Epithelial cell of prostate (primary cell): ENCODE results near the gene CAT.
"Not testable (repeated sequence)": the region's sequence is repeated elsewhere in the genome, so short reads cannot be mapped to it uniquely, and the experiment has no call there.

Experiments
- DNase-seq: peaks from one replicate; pipeline ENCODE4 v3.0.0-alpha.2; 2011; ENCODE audit warnings: low read depth, low spot score
- H3K27ac ChIP-seq: fragments of 450-650 bp; 2 replicates; pipeline ENCODE4 v1.5.1; 2017; ENCODE audit warnings: mild to moderate bottlenecking

Gene CAT

DNA sequence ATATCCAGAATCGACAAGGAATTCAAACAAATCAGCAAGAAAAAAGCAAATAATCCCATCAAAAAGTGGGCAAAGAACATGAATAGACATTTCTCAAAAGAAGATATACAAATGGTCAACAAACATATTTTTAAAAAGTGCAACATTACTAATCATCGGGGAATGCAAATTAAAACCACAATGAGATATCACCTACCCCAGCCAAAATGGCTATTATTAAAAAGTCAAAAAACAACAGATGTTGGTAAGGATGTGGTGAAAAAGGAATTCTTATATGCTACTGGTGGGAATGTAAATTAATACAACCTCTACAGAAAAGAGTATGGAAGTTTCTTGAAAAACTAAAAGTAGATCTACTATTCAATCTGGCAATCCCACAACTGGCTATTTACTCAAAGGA is 13.9 kb upstream of the CAT start:
- H3K27ac ChIP-seq, DNase-seq: not testable (repeated sequence)

DNA sequence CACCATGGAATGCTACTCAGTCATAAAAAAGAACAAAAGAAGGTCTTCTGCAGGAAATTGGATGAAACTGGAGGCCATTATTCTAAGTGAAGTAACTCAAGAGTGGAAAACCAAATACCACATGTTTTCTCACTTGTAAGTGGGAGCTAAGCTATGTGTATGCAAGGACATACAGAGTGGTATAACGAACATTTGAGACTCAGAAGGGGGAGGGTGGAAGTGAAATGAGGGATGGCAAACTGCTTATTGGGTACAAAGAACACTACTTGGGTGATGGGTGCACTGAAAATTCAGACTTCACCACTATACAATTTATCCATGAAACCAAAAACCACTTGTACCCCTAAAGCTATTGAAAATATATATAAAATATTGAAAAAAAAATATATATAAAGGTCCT is 13.4 kb upstream of the CAT start:
- DNase-seq: no peak
- peak overlapping the region; percentile 64 for H3K27ac ChIP-seq

DNA sequence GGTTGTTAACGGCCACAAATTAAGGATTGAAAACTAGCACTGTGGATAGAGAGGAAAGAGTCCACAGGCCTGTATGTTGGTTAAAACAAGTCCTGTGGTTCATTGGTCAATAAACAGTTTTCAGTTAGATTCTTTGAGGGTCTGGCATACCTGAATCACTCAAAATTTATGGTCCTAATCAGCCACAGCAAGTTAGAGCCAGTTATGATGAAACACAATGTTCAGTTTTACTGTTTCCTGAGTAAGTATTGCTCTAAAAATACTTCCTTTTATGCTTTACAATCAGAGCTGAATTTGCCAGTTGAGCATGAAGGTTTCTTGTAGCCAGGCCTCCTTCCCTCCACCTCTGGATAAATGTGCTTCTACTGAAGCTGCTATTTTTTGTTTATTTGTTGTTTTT is 12.9 kb upstream of the CAT start:
- peak overlapping the region; percentile 64 for H3K27ac ChIP-seq
- no peak for DNase-seq

DNA sequence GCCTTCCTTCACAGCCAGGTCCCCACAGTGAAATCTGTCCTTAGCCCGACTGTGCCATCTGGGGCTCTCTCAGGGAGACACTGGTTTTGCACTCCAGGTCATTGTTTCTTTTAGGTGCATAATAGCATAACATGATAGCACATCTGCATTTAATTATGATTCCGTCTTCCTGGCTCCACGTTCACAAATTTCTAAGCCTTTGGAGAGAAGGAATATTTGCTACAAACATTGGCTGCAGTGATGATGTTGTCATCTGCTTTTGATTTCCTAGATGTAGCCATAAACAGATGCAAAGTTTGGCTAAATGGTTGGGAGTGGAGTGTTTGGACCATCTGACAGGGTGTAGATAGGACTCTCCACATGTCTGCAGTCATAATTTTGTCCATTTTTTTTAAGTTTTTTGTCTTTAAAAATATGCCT is 12.0 kb upstream of the CAT start:
- no peak for DNase-seq
- peak overlapping the region; percentile 64 for H3K27ac ChIP-seq

DNA sequence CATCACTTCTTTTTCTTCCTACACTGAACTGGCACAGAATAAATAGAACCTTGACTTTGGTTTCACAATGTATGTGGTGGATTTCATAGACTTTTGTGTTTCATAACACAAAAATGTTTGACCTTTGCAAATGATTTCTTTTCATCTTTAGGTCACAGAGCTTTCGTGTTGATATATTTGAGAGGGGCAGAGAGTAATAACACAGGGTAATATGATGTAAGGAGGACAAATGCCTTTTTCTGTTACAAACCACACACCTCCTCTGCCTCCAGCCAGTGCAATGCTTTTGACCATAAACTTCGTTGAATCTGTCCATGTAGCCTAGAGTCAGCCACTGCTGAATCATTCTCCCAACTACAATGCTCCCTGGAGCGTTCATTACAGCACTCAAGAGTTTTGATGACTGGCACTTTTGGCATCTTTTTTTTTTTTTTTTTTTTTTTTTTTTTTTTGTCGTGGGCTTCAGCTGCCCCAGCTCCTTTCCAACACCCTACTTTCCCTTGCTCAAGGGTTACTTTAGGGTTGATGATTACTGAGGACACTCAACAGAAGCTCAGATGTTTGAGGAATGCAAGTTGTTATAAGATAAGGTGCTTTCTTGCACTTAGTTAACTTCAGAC is 11.4 kb upstream of the CAT start:
- no peak for DNase-seq

DNA sequence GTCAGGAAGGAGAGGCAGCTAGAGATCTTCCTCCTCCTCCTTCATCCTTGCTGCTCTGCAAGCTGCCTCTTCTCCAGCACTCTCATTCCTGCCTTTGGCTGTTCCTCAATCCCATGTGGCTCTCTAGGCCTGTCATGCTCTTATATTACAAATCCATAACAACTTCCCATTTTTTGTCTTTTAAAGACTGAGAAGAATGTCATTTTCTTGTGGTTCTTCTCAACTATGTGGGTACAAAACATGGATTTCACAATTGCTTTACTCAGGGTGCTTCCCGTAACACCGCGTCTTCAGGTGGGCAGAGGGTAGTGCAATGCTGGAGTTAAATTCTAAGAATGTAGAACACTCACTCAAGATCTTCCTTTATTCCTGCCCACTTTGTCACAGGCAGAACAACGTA is 6.8 kb upstream of the CAT start:
- H3K27ac ChIP-seq: no peak overlapping the region
- no peak for DNase-seq

More for the DNA sequence above, 11.4 kb upstream of the CAT start:
- H3K27ac ChIP-seq: peak overlapping the region; percentile 64

DNA sequence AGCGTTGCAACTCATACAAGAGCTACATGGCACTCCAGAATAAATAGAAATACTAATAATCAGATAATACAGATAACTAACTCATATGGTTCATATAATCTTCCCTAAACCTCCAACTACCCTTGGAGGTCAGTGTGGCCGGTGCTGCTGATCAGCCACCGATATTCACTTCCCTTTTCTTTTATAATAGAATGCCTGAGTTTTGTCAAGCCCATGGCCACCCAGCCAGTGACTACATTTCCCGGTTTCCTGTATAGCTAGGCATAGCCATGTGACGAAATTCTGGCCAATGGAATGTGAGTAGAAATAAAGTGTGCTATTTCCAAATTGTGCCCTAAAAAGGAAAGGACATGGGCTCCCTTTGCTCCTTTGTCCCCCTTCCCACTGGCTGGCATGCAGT is 5.9 kb upstream of the CAT start:
- DNase-seq: no peak
- H3K27ac ChIP-seq: no peak overlapping the region

DNA sequence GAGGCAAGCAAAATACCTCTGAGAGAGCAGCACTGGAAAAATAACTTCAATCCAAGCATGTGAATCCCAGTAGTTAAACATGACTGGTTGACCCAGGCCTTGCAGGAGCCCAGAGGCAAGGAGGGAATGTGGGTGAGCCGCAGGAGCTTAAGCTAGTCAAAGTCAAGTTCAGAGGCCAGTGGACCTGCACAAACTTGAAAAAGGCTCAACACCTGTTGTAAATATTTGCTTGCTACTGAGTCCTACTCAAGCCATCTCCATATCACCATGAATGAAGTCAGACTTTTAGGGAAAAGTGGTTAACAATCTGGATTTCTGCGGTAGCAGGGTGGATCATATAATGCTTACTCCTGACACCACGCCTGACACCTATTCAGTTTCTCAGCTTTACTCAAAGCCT is 4.8 kb upstream of the CAT start:
- no peak for DNase-seq
- peak overlapping the region; percentile 13 for H3K27ac ChIP-seq

DNA sequence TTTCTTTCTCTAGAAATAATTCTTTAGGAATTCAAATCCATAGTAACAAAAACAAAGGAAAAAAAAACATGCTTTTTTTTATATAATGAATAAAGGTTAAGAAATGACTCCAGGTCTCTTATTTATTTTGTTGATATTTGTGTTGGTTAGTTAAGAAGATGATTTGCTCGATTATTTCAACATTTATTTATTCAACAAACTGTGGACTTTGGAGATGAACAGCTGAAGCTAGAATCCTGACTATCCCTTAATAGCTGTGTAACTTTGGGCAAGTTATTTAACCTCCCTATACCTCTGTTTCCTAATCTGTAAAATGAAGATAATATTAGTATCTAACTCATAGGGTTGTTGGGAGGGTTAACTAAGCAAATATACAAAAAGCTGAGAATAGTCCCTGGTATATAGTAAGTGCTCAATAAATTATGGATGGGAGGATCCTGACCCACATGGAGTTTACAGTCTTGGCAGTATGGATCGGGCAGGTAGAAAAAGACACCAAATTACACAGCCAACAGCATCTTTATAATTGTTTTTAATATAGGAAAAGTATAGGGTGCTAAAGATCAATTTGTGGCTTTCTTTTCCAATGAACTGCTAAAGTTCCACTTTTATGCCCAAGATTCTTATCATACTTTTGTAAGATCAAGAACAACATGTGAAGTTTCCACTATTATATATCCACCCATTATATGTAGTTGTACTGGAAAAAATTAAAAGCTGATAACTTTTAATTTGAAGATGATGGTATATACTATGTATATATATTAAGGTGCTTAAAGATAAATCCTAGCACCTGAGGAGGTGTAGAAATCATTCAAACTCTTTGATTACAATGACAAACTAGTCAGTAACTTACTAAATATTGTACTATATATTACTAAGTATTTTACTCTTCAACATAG is 1.3 kb upstream of the CAT start:
- no peak for DNase-seq
- no peak overlapping the region for H3K27ac ChIP-seq

DNA sequence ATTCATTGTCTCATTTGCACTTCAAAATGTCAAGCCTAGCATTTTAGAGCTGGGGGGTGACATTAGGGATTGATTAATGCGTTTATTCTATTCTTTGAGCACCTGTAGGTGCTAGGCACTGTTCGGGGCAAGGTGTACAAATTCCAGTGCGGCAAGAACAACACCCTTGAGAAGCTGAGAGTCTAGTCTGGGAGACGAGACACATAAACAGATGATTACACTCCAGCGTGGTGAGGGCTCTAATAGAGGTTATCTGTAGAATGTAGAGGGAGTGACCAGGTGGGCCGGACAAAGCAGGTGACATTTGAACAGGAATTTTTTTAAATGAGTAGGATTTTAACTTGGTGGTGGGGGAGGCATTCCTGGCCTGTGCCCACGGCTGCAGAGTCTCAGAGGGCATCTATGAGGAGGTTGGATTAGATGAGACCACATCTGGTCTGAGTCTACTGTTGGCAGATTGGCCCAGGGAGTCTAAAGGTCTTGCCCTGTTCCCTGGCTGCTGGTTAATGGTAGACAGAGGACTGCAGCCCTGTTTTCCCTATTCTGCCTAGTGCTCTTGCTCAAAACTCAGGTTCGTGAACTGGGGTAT is 970 bp downstream of the CAT start:
- DNase-seq: no peak
- H3K27ac ChIP-seq: no peak overlapping the region

DNA sequence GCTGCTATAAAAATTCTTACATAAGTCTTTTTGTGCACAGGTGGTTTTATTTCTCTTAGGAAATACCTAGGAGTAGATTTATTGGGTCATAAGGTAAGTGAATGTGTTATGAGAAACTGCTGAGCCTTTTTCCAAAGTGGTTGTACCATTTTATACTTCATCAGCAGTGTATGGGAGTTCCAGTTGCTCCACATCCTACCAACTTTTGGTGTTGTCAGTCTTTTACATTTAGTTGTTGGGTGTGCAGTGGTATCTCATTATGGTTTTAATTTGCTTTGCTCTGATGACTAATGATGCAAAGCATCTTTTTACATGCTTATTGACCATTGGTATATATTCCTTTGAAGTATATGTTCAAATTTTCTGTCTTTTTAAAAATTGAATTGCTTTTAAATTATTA is 3.1 kb downstream of the CAT start:
- no peak overlapping the region for H3K27ac ChIP-seq
- no peak for DNase-seq

DNA sequence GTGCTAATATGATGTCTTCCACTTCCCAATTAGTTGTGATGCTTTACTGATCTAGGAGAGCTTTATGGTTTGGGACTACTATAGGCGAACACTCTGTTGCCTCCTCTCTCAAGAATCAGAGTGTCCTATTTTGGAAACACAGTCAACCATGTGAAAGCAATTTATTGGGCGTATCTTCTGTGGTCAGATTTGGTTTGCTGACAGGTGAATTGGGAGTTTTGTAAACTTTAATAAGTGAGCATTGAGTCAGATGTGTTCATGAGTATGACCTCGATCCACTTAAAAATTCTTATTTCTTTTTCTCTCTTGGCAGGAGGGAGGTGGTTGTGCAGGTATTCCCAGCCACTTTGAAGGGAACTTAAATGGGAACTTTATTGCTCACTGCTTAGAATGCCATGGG is 4.4 kb downstream of the CAT start:
- H3K27ac ChIP-seq: no peak overlapping the region
- no peak for DNase-seq

DNA sequence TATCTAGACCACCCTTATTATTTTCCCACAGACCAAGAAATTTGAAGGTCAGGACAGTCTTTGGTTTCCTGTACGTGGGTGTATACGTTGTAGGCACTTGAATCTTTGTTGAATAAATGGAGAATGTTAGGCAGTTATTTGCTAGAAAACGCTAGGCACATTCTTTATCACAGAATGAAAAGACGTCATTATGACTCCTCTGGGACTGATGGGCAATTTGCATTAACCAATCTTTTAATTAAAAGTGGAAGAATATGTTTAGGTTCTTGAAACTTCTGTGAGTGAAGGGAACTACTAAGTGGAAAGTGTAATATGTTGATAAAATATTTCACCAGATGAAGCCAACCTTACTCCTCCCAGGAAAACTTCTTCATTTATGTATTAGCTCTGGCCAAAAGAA is 5.7 kb downstream of the CAT start:
- DNase-seq: no peak
- H3K27ac ChIP-seq: no peak overlapping the region

DNA sequence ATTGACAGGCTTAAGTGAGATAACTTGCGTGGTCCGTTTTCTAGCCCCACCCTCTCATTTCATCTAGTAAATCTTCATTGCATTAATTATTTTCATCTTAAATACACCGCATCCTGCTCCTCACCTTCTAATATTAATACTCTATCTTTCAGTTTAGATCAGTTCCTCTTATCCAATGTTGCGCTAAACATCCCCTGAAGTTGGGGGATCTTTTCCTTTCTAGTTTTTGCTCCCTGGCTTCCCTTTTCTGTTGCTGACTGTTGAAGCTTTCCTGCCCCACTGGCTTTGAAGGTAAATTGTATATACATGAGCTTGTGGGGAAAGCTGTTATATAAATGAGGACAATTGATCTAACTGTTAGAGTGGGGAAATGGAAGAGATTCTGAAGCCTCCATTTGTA is 7.2 kb downstream of the CAT start:
- DNase-seq: no peak

DNA sequence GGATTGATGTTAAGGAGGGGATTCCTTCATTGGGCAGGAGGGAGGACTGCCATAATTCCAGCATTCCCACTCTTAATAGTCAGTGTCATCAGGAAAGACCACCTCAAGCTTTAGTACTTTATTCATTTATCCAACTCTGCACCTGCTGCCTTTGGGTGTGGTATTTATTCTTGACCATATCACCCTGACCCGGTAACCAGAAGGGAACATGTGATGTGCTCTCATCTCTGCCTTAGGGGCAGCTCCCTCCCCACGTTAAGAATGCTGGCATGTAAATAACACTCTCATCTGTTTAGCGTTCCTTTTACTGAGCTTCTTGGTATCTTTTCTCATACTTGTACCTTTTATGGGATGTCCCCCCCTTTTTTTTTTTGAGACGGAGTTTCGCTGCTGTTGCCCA is 7.7 kb downstream of the CAT start:
- no peak for DNase-seq

More for the DNA sequence above, 7.2 kb downstream of the CAT start:
- H3K27ac ChIP-seq: no peak overlapping the region

DNA sequence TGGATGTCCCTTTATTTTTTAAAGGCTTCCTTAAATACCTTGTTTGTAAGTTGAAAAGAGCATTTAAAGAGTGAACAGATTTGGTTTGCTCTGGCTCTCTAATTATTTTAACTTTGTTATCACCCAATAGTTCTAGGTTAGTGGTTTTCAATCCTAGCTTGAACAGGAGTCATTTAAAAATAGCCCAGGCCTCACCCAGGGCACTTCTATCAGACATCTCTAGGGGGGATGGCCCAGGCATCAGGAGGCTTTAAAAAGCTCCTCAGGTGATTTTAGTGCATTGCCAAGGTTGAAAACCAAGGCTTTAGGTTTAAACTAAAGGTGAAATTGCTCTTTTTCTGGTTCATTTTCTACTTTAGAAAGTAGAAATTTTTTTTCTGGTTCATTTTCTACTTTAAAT is 8.3 kb downstream of the CAT start:
- DNase-seq: no peak
- H3K27ac ChIP-seq: no peak overlapping the region

More for the DNA sequence above, 7.7 kb downstream of the CAT start:
- no peak overlapping the region for H3K27ac ChIP-seq

DNA sequence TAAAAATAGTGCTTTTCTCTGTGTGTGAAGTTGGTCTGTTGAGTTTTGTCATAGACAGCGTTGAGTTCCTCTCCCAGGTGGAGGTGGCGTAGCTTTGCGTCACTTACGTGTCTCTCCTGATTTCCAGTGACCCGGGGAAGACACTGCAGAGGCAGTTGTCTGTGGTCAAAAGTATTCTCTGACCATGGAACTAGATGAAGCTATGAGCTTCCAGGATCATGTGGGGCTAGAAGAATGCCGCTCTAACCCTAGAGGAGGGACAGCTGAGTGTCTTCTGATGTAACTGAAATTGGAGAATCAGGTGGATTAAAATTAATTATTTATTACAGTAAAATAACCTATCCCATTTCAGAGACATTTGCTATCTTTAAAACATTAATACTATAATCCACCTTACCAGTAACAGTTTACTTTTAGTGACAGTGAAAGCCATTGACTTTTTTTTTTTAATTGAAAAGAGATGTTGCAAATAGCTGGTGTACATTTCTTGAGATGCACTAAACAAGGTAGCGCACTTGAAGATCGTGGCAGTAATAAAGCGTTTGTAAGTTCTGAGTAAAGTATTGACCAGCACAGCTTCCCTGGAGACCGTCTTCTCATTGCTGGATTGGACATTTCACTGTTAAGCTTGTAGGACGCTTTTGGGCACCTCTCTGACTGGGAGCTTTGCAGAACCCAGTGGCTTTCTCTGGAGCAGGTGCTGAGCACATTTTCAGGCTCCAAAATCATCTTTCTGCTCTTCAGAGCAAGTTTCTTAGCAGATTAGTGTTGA is 9.7 kb downstream of the CAT start:
- no peak for DNase-seq
- no peak overlapping the region for H3K27ac ChIP-seq

DNA sequence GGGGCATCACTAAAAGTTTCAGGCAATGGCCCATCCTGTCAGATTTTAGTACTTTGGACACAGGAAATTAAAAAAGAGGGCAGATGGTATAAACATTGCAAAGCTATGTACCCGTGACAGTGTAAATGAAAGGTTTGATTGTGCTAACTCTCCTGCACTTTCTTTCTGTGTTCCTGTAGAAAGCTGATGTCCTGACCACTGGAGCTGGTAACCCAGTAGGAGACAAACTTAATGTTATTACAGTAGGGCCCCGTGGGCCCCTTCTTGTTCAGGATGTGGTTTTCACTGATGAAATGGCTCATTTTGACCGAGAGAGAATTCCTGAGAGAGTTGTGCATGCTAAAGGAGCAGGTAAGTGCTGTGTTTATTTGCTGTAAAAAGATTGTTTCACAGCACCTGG is 10.3 kb downstream of the CAT start:
- no peak for DNase-seq

DNA sequence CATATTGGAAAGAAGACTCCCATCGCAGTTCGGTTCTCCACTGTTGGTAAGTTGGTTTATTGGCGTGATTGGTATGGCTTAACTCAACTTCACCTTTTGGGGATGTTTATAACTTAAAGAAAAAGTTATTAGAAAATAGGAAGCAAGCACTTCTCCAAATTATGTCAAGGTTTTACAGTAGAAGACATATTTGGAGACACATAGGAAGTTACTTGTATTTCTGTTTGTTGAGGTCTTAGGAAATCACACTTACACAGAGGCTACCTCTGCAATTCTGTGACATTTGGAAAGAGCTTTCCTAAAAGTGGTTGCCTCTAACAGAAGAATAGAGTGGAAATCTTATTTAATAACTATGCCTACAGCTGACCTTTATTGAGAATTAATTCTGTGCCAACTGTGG is 12.3 kb downstream of the CAT start:
- H3K27ac ChIP-seq: no peak overlapping the region
- DNase-seq: no peak

More for the DNA sequence above, 10.3 kb downstream of the CAT start:
- H3K27ac ChIP-seq: no peak overlapping the region

DNA sequence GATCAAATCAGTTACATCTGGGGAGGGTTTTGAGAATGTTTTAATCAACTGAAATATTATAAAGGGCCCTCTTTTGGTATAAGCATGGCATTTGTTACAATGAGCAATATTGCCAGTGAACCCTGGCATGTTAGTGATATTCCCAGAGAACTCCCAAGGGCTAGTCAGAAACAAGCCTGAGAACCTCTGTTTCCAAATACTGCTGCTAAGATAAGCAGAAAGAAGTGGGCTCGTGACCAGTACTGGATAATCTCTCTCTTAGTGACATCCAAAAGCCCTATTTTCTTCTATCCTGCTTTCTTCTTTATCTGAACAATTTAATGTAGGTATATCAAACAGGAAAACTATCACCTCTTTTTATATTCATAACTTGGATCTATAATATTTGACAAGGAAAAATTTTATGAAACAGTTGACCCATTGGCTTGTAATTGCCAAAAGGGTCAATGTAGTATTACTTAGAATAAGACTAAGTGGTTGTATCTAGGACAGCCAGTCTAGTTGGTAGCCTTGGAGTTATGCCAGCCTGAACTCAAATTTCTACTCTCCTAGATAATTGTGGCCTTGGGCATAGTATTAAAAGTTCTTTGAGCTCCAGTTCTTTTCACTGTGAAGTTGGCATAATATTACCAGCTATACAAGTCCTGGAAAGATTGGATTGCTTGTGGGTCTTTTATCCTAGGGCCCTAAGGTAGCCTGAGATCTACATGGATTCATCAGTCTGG is 15.7 kb downstream of the CAT start:
- no peak overlapping the region for H3K27ac ChIP-seq

More for the DNA sequence above, 15.7 kb downstream of the CAT start:
- no peak for DNase-seq
